ENCODE results near the gene CT45A5. TPM values are rescaled to one million over a fixed set of nuclear protein-coding genes. Genes with fewer than 3 reads are reported as not detected.

The CT45A5 gene
- not detected in 2 replicates for total RNA-seq

GRCh38 chrX:135785403-135785802 lies at the start of gene CT45A5:
TSS of gene CT45A5 (minus strand) at chrX:135785503. CDS start at chrX:135781729, 3,774 bp downstream.

GRCh38 chrX:135819912-135820311 lies 34.6 kb upstream of the CT45A5 start, which contains the start of gene CT45A2:
TSS of gene CT45A2 (minus strand) at chrX:135820012. CDS start at chrX:135816265, 3,747 bp downstream.

GRCh38 chrX:135802687-135803086 lies 17.4 kb upstream of the CT45A5 start, which contains the start of gene CT45A6:
TSS of gene CT45A6 (minus strand) at chrX:135802787. CDS start at chrX:135798993, 3,794 bp downstream.

GRCh38 chrX:135768091-135768490 lies 17.2 kb downstream of the CT45A5 start, which contains the start of gene CT45A3:
TSS of gene CT45A3 (minus strand) at chrX:135768191. CDS start at chrX:135764444, 3,747 bp downstream.

Other genes starting within 250 kb of the CT45A5 start
- gene CT45A1, start 71.9 kb downstream of the CT45A5 start, total RNA-seq: not detected in 2 replicates
- gene CT45A3, start 17.3 kb downstream of the CT45A5 start, total RNA-seq: not detected in 2 replicates
- gene CT45A6, start 17.3 kb upstream of the CT45A5 start, total RNA-seq: not detected in 2 replicates
- not detected in 2 replicates for gene CT45A2, start 34.5 kb upstream of the CT45A5 start, total RNA-seq
- not detected in 2 replicates for gene CT45A7, start 51.8 kb upstream of the CT45A5 start, total RNA-seq
- not detected in 2 replicates for gene CT45A8, start 69.0 kb upstream of the CT45A5 start, total RNA-seq
- gene CT45A9, start 86.3 kb upstream of the CT45A5 start, total RNA-seq: not detected in 2 replicates
- gene CT45A10, start 107.9 kb upstream of the CT45A5 start, total RNA-seq: not detected in 2 replicates
- gene SAGE1, start 108.2 kb upstream of the CT45A5 start, total RNA-seq: not detected in 2 replicates
- 12.3 and 13.9 TPM in 2 replicates for gene MMGT1, start 188.5 kb upstream of the CT45A5 start, total RNA-seq
- 5.5 and 6.7 TPM in 2 replicates for gene SLC9A6, start 199.9 kb upstream of the CT45A5 start, total RNA-seq

Data from pericardium fibroblast (primary cell).